HepG2 (cell line): ENCODE results near the gene RILPL1. TPM values are rescaled to one million over a fixed set of nuclear protein-coding genes. Genes with fewer than 3 reads are reported as not detected.

Experiments used
- ATF7-NPFF ChIP-seq: sonication (generic); formaldehyde crosslinking; IDR thresholded peaks from 2 replicates; pipeline ENCODE4 v1.8.1; 2023; ENCODE audit warnings: mild to moderate bottlenecking, low read depth, missing genetic modification reagents, moderate library complexity
- CHD4 ChIP-seq: fragments of 200-600 bp; sonication (generic); IDR thresholded peaks from 2 replicates; pipeline ENCODE4 v1.7.0; 2017; ENCODE audit warnings: mild to moderate bottlenecking, low read length, borderline replicate concordance
- E2F2 ChIP-seq: sonication (generic); formaldehyde crosslinking; IDR thresholded peaks from 2 replicates; pipeline ENCODE4 v1.4.0; 2020; ENCODE audit warnings: missing genetic modification reagents, borderline replicate concordance
- MBNL3 ChIP-seq: fragments of 250-450 bp; sonication (Bioruptor Pico); conservative IDR thresholded peaks from 2 replicates; pipeline ENCODE4 v1.8.0; 2022; ENCODE audit warnings: mild to moderate bottlenecking, inconsistent platforms
- REXO4 ChIP-seq: sonication (generic); formaldehyde crosslinking; IDR thresholded peaks from 2 replicates; pipeline ENCODE4 v1.8.0; 2022; ENCODE audit warnings: missing genetic modification reagents, mild to moderate bottlenecking, borderline replicate concordance
- RXRB ChIP-seq: IDR thresholded peaks from 2 replicates; pipeline ENCODE4 v1.6.1; 2016; ENCODE audit warnings: borderline replicate concordance, missing genetic modification reagents, missing compliant biosample characterization
- SYNCRIP ChIP-seq: fragments of 200-400 bp; formaldehyde crosslinking; IDR thresholded peaks from 2 replicates; pipeline ENCODE4 v1.6.1; 2018; ENCODE audit warnings: mild to moderate bottlenecking, low read depth, low read length; ENCODE audit not compliant: insufficient read depth
- TBL1XR1 ChIP-seq: fragments of 150-350 bp; IDR thresholded peaks from 2 replicates; pipeline ENCODE4 v1.6.1; 2014; ENCODE audit warnings: borderline replicate concordance, low read length; ENCODE audit not compliant: partially characterized antibody
- TIGD3 ChIP-seq: sonication (generic); formaldehyde crosslinking; IDR thresholded peaks from 2 replicates; pipeline ENCODE4 v1.5.1; 2020; ENCODE audit warnings: mild to moderate bottlenecking, missing genetic modification reagents, borderline replicate concordance
- ZBTB10 ChIP-seq: sonication (generic); formaldehyde crosslinking; IDR thresholded peaks from 2 replicates; pipeline ENCODE4 v1.4.0; 2020; ENCODE audit warnings: missing genetic modification reagents, borderline replicate concordance
- ZNF512 ChIP-seq: sonication (generic); formaldehyde crosslinking; IDR thresholded peaks from 2 replicates; pipeline ENCODE4 v1.4.0; 2020; ENCODE audit warnings: mild to moderate bottlenecking, missing genetic modification reagents
- ZNF609 ChIP-seq: sonication (generic); formaldehyde crosslinking; IDR thresholded peaks from 2 replicates; pipeline ENCODE4 v1.4.0; 2020; ENCODE audit warnings: mild to moderate bottlenecking, missing genetic modification reagents, borderline replicate concordance
- ZSCAN22 ChIP-seq: sonication (generic); formaldehyde crosslinking; IDR thresholded peaks from 2 replicates; pipeline ENCODE4 v1.4.0; 2020; ENCODE audit warnings: mild to moderate bottlenecking, missing genetic modification reagents
- polyA plus RNA-seq, 8 experiments: library from polyadenylated mRNA; depleted of rRNA in 3 of 8; stranded (reverse) in 7 of 8; unstranded in 1 of 8; fragments of >200 nt; fragmentation: Illumina TruSeq in 4 of 8; extraction: Trizol in 4 of 8; gene quantifications; 2 replicates each; pipeline versions ENCODE4 v1.2.1 to v1.2.3, GENCODE V29; 2011 to 2016; ENCODE audit warnings: low read depth in 4 of 8, missing spikeins in 1 of 8, mixed read lengths in 1 of 8; ENCODE audit not compliant: insufficient read depth in 1 of 8
- total RNA-seq, 5 experiments: library from RNA; depleted of rRNA; stranded (reverse); fragments of >200 nt; fragmentation: Illumina TruSeq; extraction: Trizol; gene quantifications; 2 replicates each; pipeline ENCODE4 v1.2.3, GENCODE V29; 2016; ENCODE audit warnings: low read depth in 1 of 5

RILPL1 gene
- total and polyA plus RNA-seq, 2 of the 13 experiments (the other 11 are each of a cell fraction or from before 2014, with no cell fraction given): 5.8 to 28.4 TPM

- peak; percentile 72; the same call in 1 of the 2 replicates for TF ChIP-seq CHD4
- TF ChIP-seq ZNF609 (CRISPR knock-in tag): peak; percentile 71
- no peak for TF ChIP-seq TIGD3 (CRISPR knock-in tag)
- TF ChIP-seq E2F2 (CRISPR knock-in tag): peak; percentile 73; the same call in 1 of the 2 replicates
- TF ChIP-seq MBNL3 (CRISPR knock-in tag): no peak
- no peak for TF ChIP-seq SYNCRIP
- 0 out of 2 replicates have a peak, but pooled peaks have one; percentile 47 for TF ChIP-seq ZBTB10 (CRISPR knock-in tag)
- peak; percentile 83; the same call in 1 of the 2 replicates for TF ChIP-seq ZNF512 (CRISPR knock-in tag)
- TF ChIP-seq RXRB (CRISPR knock-in tag): peak; percentile 63
- TF ChIP-seq ZSCAN22 (CRISPR knock-in tag): peak; percentile 48; the same call in 1 of the 2 replicates
- no peak for TF ChIP-seq REXO4 (CRISPR knock-in tag)
- TF ChIP-seq TBL1XR1: no peak
- peak; percentile 84; the same call in 1 of the 2 replicates for TF ChIP-seq ATF7-NPFF (CRISPR knock-in tag)
Measured at GRCh38 chr12:123532808-123533649, 490 bp downstream of the RILPL1 start (continued).
